ENCODE measurements around the gene GPANK1. TPM values are rescaled to one million over a fixed set of nuclear protein-coding genes. Genes with fewer than 3 reads are reported as not detected.

The GPANK1 gene
- total RNA-seq, 2 experiments from 2014 or later: 9.8 to 11.0 TPM

- no peaks in the 10 kb centered on the region for H3K27me3 Mint-ChIP-seq
- H3K27ac Mint-ChIP-seq: peak overlapping the region; percentile 97
- peak in 3 of 14 experiments; percentile 41 to 59 (median 43) for DNase-seq
- H3K27me3 ChIP-seq (ENCODE audit: control insufficient read depth in 1 of 2, insufficient read depth in 2 of 2, low read length in 2 of 2): no peaks in the 10 kb centered on the region
- peak overlapping the region; percentile 79 for H3K4me3 ChIP-seq (ENCODE audit: low read length)
- ATAC-seq (ENCODE audit: poor library complexity): no peak
- CTCF ChIA-PET: interaction anchor here (0.8 to 1.2 kb wide), 3 partner anchors 10 to 113 kb away, joined by 3 to 5 read pairs (median 3); partner anchors contain the start of gene BAG6
- H3K27ac ChIP-seq (ENCODE audit: low read depth in 1 of 2, low read length in 2 of 2): peak overlapping the region; percentile 93 to 96
- peaks cover 71% of the 10 kb centered on the region for H3K4me1 ChIP-seq (ENCODE audit: insufficient read depth, low read length)
- POLR2A ChIA-PET: interaction anchor here (0.6 to 7.9 kb wide), 25 partner anchors 11 to 1585 kb away, joined by 3 to 250 read pairs (median 5); partner anchors contain the start of genes ABHD16A, AIF1, APOM and BAG6
- peak overlapping the region; percentile 95 for H3K4me3 Mint-ChIP-seq
- peaks cover 84% of the 10 kb centered on the region for H3K36me3 Mint-ChIP-seq (ENCODE audit: low read depth)
- TF ChIP-seq CTCF (IDR thresholded peaks at IDR 0.05): no peak
- H3K9me3 Mint-ChIP-seq: no peaks in the 10 kb centered on the region
- H3K9me3 ChIP-seq (ENCODE audit: control insufficient read depth in 1 of 2, insufficient read depth in 1 of 2, low read length in 2 of 2): no peaks in the 10 kb centered on the region
- H3K4me1 Mint-ChIP-seq (ENCODE audit: low read depth): peaks cover 64% of the 10 kb centered on the region
- intact Hi-C loops (cut with DNase I, micrococcal nuclease): loop anchor here (2.0 to 10.0 kb wide), 5 partner anchors 39 to 1541 kb away; partner anchors contain the start of genes ABCF1 (in 1 of the 2), ABHD16A (in 1 of the 2), GPSM3 (in 1 of the 2) and HSD17B8 (in 1 of the 2)
- peaks cover 48% of the 10 kb centered on the region for H3K36me3 ChIP-seq (ENCODE audit: insufficient read depth, low read length)
Measured at GRCh38 chr6:31663961-31664789, 622 bp downstream of the GPANK1 start.

- ATAC-seq (ENCODE audit: poor library complexity) (no peak), DNase-seq (no peak)
- no peaks in the 10 kb centered on the region for H3K27me3 ChIP-seq (ENCODE audit: control insufficient read depth in 1 of 2, insufficient read depth in 2 of 2, low read length in 2 of 2)
- H3K4me1 Mint-ChIP-seq (ENCODE audit: low read depth): peaks cover 72% of the 10 kb centered on the region
- ChIA-PET CTCF (interaction anchor here (1.2 kb wide), 1 partner anchor 10 kb away, joined by 5 read pairs; the partner anchor contains the start of gene BAG6), POLR2A (interaction anchor here (0.9 to 7.9 kb wide), 8 partner anchors 10 to 529 kb away, joined by 3 to 250 read pairs (median 6); partner anchors contain the start of genes ABHD16A, APOM, BAG6 and GPSM3)
- peaks cover 47% of the 10 kb centered on the region for H3K36me3 ChIP-seq (ENCODE audit: insufficient read depth, low read length)
- peaks cover 77% of the 10 kb centered on the region for H3K36me3 Mint-ChIP-seq (ENCODE audit: low read depth)
- no peak overlapping the region for H3K27ac ChIP-seq (ENCODE audit: low read depth in 1 of 2, low read length in 2 of 2)
- H3K4me3 Mint-ChIP-seq: peak overlapping the region; percentile 95
- peaks cover 74% of the 10 kb centered on the region for H3K4me1 ChIP-seq (ENCODE audit: insufficient read depth, low read length)
- intact Hi-C loops (cut with DNase I, micrococcal nuclease): loop anchor here in 1 of 2 experiments (5.0 to 10.0 kb wide), 3 partner anchors 531 to 1541 kb away; partner anchors contain the start of genes ABCF1, GPSM3, HSD17B8 and PBX2
- no peak for TF ChIP-seq CTCF (IDR thresholded peaks at IDR 0.05)
- H3K27ac Mint-ChIP-seq: peak overlapping the region; percentile 97
- H3K27me3 Mint-ChIP-seq: no peaks in the 10 kb centered on the region
- H3K9me3 Mint-ChIP-seq: no peaks in the 10 kb centered on the region
- H3K4me3 ChIP-seq (ENCODE audit: low read length): peak overlapping the region; percentile 79
- no peaks in the 10 kb centered on the region for H3K9me3 ChIP-seq (ENCODE audit: control insufficient read depth in 1 of 2, insufficient read depth in 1 of 2, low read length in 2 of 2)
Measured at GRCh38 chr6:31663126-31663960, 1.5 kb downstream of the GPANK1 start.

Measured in CD4-positive, alpha-beta T cell (primary cell).